Endothelial cell of umbilical vein (primary cell): Measurements from ENCODE around the gene CSF2. TPM values are rescaled to one million over a fixed set of nuclear protein-coding genes. Genes with fewer than 3 reads are reported as not detected.

Experiments
- BruUV-seq: library from RNA; stranded (reverse); fragments of 400-500 nt; replicated peaks from 2 replicates; lab custom pipeline; 2021; lab: Mats Ljungman, UMichigan
- CTCF ChIA-PET: fragments of 300-600, 350-600 bp; sonication (Branson Sonifier 250); formaldehyde crosslinking; loops from one replicate; lab custom pipeline; 2021; ENCODE audit warnings: antibody characterized with exemption, inconsistent platforms; lab: Charles Lee
- POLR2A ChIA-PET: fragments of 300-600, 350-600 bp; sonication (Branson Sonifier 250); formaldehyde crosslinking; loops from one replicate; lab custom pipeline; 2021; ENCODE audit warnings: antibody characterized with exemption, inconsistent platforms; lab: Charles Lee
- DNase-seq: peaks from one replicate; pipeline ENCODE4 v3.0.0-alpha.2; 2011; ENCODE audit warnings: low read depth, low spot score
- FAIRE-seq: peaks from 2 replicates; lab custom pipeline; 2011; peaks lifted over from hg19 to GRCh38; lab: Jason Lieb, UNC
- H2AFZ ChIP-seq: 2 replicates; pipeline ENCODE4 v1.6.0; 2012; ENCODE audit warnings: low read depth, low read length, control low read depth, inconsistent platforms
- H3K27ac ChIP-seq: 2 replicates; pipeline ENCODE4 v1.5.1; 2011; ENCODE audit warnings: low read depth, mild to moderate bottlenecking, control low read depth, low read length, moderate library complexity; ENCODE audit not compliant: insufficient read depth
- H3K27me3 ChIP-seq, 2 experiments: 2 replicates each; pipeline versions ENCODE4 v1.6.0 to v1.6.1; 2011; ENCODE audit warnings: low read length in 2 of 2, mixed read lengths in 1 of 2; ENCODE audit not compliant: control insufficient read depth in 2 of 2, insufficient read depth in 2 of 2
- H3K36me3 ChIP-seq, 2 experiments: 2 replicates in 1 of 2; 3 replicates in 1 of 2; pipeline ENCODE4 v1.5.1; 2011; ENCODE audit warnings: low read length in 2 of 2, mild to moderate bottlenecking in 1 of 2, moderate library complexity in 1 of 2; ENCODE audit not compliant: control insufficient read depth in 2 of 2, insufficient read depth in 2 of 2; ENCODE audit errors: extremely low read depth in 1 of 2
- H3K4me1 ChIP-seq: 3 replicates; pipeline ENCODE4 v1.5.1; 2011; ENCODE audit warnings: mild to moderate bottlenecking, low read length; ENCODE audit not compliant: control insufficient read depth, insufficient read depth; ENCODE audit errors: extremely low read depth
- H3K4me2 ChIP-seq: 2 replicates; pipeline ENCODE4 v1.6.1; 2011; ENCODE audit warnings: low read length, control low read depth, mixed read lengths; ENCODE audit not compliant: insufficient read depth
- H3K4me3 ChIP-seq, 3 experiments: fragments of 200-600 bp in 1 of 3; sonication (generic), shearing (Covaris generic) in 1 of 3; replicated peaks in 1 of 3; 2 replicates each; pipeline ENCODE4 v1.5.1; 2011 to 2016; ENCODE audit warnings: control low read depth in 3 of 3, low read length in 3 of 3, mild to moderate bottlenecking in 2 of 3, inconsistent platforms in 1 of 3, low read depth in 1 of 3, moderate library complexity in 1 of 3; ENCODE audit not compliant: insufficient read depth in 1 of 3
- H3K79me2 ChIP-seq: 2 replicates; pipeline ENCODE4 v1.6.0; 2012; ENCODE audit warnings: low read length, inconsistent platforms; ENCODE audit not compliant: control insufficient read depth, insufficient read depth
- H3K9ac ChIP-seq: replicated peaks from 2 replicates; pipeline ENCODE3; 2011; ENCODE audit warnings: low read length, control low read depth; ENCODE audit not compliant: insufficient read depth; ENCODE audit errors: extremely low read depth
- H3K9me1 ChIP-seq: replicated peaks from 3 replicates; pipeline ENCODE4 v1.6.0; 2011; ENCODE audit warnings: mild to moderate bottlenecking, low read length; ENCODE audit not compliant: control insufficient read depth, insufficient read depth; ENCODE audit errors: extremely low read depth
- H3K9me3 ChIP-seq: replicated peaks from 2 replicates; pipeline ENCODE4 v1.5.1; 2012; ENCODE audit warnings: low read length, inconsistent platforms; ENCODE audit not compliant: control insufficient read depth, insufficient read depth
- H4K20me1 ChIP-seq: replicated peaks from 2 replicates; pipeline ENCODE3; 2011; ENCODE audit warnings: mild to moderate bottlenecking, low read length; ENCODE audit not compliant: control insufficient read depth, insufficient read depth; ENCODE audit errors: extremely low read depth
- EZH2 ChIP-seq: IDR thresholded peaks from 2 replicates; pipeline ENCODE4 v1.6.1; 2012; ENCODE audit warnings: borderline replicate concordance, low read depth, mild to moderate bottlenecking, moderate library complexity, low read length, inconsistent platforms; ENCODE audit not compliant: severe bottlenecking
- FOS ChIP-seq: IDR thresholded peaks from 2 replicates; pipeline ENCODE4 v1.6.1; 2011; ENCODE audit warnings: mild to moderate bottlenecking, low read length, moderate library complexity, borderline replicate concordance; ENCODE audit not compliant: insufficient read depth
- GATA2 ChIP-seq: IDR thresholded peaks from 2 replicates; pipeline ENCODE4 v1.7.0; 2011; ENCODE audit warnings: low read depth, mild to moderate bottlenecking, moderate library complexity, mixed read lengths, low read length; ENCODE audit not compliant: insufficient read length, insufficient read depth
- JUN ChIP-seq: IDR thresholded peaks from 2 replicates; pipeline ENCODE4 v1.6.1; 2011; ENCODE audit warnings: borderline replicate concordance, low read depth; ENCODE audit not compliant: insufficient read length, insufficient read depth
- MAX ChIP-seq: IDR thresholded peaks from 2 replicates; pipeline ENCODE4 v1.6.1; 2011; ENCODE audit not compliant: insufficient read depth, insufficient read length
- MYC ChIP-seq: IDR thresholded peaks from one replicate; pipeline ENCODE4 v1.6.1; 2011; ENCODE audit warnings: mild to moderate bottlenecking, low read depth, low read length
- POLR2A ChIP-seq: IDR thresholded peaks from 2 replicates; pipeline ENCODE4 v1.6.1; 2012; ENCODE audit warnings: low read depth, mild to moderate bottlenecking, control low read depth, low read length
- POLR2AphosphoS5 ChIP-seq: IDR thresholded peaks from 2 replicates; pipeline ENCODE4 v1.6.1; 2012; ENCODE audit warnings: low read depth, mild to moderate bottlenecking, control low read depth, low read length, moderate library complexity; ENCODE audit not compliant: insufficient read depth
- dilution Hi-C: fragments of 300-500 bp; cut with MboI; formaldehyde crosslinking; loops from one replicate; pipeline ENCODE4 v1.15.0; 2019; ENCODE audit warnings: low sequenced_read_pairs; ENCODE audit not compliant: extremely low pct_ligation_motif_present
- intact Hi-C: fragments of 100-400 bp; cut with micrococcal nuclease; formaldehyde crosslinking; loops from one replicate; pipeline ENCODE4 v1.10.0; 2022
- polyA plus RNA-seq, 4 experiments: library from polyadenylated mRNA; depleted of rRNA in 3 of 4; stranded (reverse) in 3 of 4; unstranded in 1 of 4; fragments of >200 nt; gene quantifications; 2 replicates each; pipeline versions ENCODE4 v1.2.1 to v1.2.3, GENCODE V29; 2011 to 2012; ENCODE audit warnings: missing spikeins in 1 of 4
- total RNA-seq: library from RNA; stranded (reverse); gene quantifications from 2 replicates; pipeline ENCODE4 v1.2.3, GENCODE V29; 2021
- TF ChIP-seq, protein P1 (sequence below), 2 donors: IDR thresholded peaks; 1 replicate in 1 of 2; 2 replicates in 1 of 2; pipeline ENCODE4 v1.5.1; 2011; ENCODE audit warnings: low read length in 2 of 2, mild to moderate bottlenecking in 2 of 2, moderate library complexity in 2 of 2, control low read depth in 1 of 2, inconsistent platforms in 1 of 2, low read depth in 1 of 2; ENCODE audit not compliant: insufficient read depth in 1 of 2; ENCODE audit errors: extremely low read depth in 1 of 2

Gene CSF2
- total and polyA plus RNA-seq, 2 donors (not counting 3 experiments of a cell fraction or from before 2014, with no cell fraction given) = not detected

DNA sequence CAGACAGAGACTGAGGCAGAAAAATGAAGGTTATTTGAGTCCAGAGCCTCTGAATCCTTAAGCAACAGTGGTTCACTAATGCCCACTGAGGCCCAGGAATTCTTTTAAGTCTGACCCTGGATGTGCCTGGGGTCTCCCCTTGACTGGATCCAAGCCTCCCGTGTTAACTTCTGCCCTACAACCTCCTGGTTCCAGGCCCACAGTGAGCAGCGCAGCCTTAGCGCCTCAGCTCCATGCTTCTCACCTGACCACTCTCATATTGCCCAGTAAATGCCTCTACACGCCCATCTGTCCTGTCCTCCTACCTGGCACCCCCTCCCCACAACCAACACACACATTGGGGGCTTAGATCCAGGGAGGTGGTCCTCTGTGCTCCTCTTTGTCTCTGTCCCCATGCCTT, 6.7 kb upstream of the CSF2 start:
- no peak overlapping the region for H3K4me2 ChIP-seq
- POLR2A ChIA-PET = no interaction called here
- no peaks in the 10 kb centered on the region for H3K27me3 ChIP-seq
- H3K9ac ChIP-seq = no peak overlapping the region
- CTCF ChIA-PET = interaction anchor here (1.3 to 3.7 kb wide), 3 partner anchors 26 to 161 kb away, joined by 3 to 32 read pairs (median 3); no protein-coding TSS in a partner anchor
- FAIRE-seq = no peak
- H3K4me1 ChIP-seq = peaks cover 14% of the 10 kb centered on the region
- no peak overlapping the region for H3K27ac ChIP-seq
- H3K79me2 ChIP-seq = no peaks in the 10 kb centered on the region
- H4K20me1 ChIP-seq = no peaks in the 10 kb centered on the region
- dilution Hi-C loops = no loop called here
- no peak for TF ChIP-seq JUN
- DNase-seq = no peak
- no peaks in the 10 kb centered on the region for H3K36me3 ChIP-seq
- H3K9me1 ChIP-seq = no peaks in the 10 kb centered on the region
- no peaks in the 10 kb centered on the region for H3K9me3 ChIP-seq
- intact Hi-C loops = no loop called here
- BruUV-seq = no TSS peak
- H3K4me3 ChIP-seq = no peak overlapping the region
- no peak overlapping the region for H2AFZ ChIP-seq

GRCh38 chr5:132067451-132067850, 6.1 kb upstream of the CSF2 start:
- Histone ChIP-seq H3K9me1 (no peaks in the 10 kb centered on the region), H4K20me1 (no peaks in the 10 kb centered on the region), H3K4me1 (peaks cover 14% of the 10 kb centered on the region), H2AFZ (no peak overlapping the region), H3K9ac (no peak overlapping the region), H3K4me2 (no peak overlapping the region), H3K4me3 (no peak overlapping the region), H3K27ac (no peak overlapping the region), H3K79me2 (no peaks in the 10 kb centered on the region), H3K9me3 (no peaks in the 10 kb centered on the region), H3K36me3 (no peaks in the 10 kb centered on the region), H3K27me3 (no peaks in the 10 kb centered on the region)
- FAIRE-seq (no peak), DNase-seq (no peak)
- POLR2A ChIA-PET = no interaction called here
- dilution Hi-C loops (no loop called here), intact Hi-C loops (no loop called here)
- no TSS peak for BruUV-seq
- CTCF ChIA-PET = interaction anchor here (1.3 to 3.7 kb wide), 3 partner anchors 25 to 161 kb away, joined by 3 to 32 read pairs (median 3); no protein-coding TSS in a partner anchor
- TF ChIP-seq MYC = no peak
- TF ChIP-seq FOS = no peak
- TF ChIP-seq GATA2 = no peak
- no peak for TF ChIP-seq MAX
- TF ChIP-seq POLR2AphosphoS5 = no peak
- no peak for TF ChIP-seq JUN
- TF ChIP-seq POLR2A = no peak
- TF ChIP-seq EZH2 = no peak
- TF ChIP-seq, protein P1, sequence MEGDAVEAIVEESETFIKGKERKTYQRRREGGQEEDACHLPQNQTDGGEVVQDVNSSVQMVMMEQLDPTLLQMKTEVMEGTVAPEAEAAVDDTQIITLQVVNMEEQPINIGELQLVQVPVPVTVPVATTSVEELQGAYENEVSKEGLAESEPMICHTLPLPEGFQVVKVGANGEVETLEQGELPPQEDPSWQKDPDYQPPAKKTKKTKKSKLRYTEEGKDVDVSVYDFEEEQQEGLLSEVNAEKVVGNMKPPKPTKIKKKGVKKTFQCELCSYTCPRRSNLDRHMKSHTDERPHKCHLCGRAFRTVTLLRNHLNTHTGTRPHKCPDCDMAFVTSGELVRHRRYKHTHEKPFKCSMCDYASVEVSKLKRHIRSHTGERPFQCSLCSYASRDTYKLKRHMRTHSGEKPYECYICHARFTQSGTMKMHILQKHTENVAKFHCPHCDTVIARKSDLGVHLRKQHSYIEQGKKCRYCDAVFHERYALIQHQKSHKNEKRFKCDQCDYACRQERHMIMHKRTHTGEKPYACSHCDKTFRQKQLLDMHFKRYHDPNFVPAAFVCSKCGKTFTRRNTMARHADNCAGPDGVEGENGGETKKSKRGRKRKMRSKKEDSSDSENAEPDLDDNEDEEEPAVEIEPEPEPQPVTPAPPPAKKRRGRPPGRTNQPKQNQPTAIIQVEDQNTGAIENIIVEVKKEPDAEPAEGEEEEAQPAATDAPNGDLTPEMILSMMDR (IDR thresholded peaks at IDR 0.05; ENCODE audit: extremely low read depth in 1 of 2, insufficient read depth in 1 of 2, low read depth in 1 of 2, low read length in 2 of 2) = no peak
